ENCODE results near the gene AQP2. TPM values are rescaled to one million over a fixed set of nuclear protein-coding genes. Genes with fewer than 3 reads are reported as not detected.

The AQP2 gene
- total RNA-seq, 1 donor = not detected

- H3K4me3 ChIP-seq (ENCODE audit: low read depth, low read length) = no peak overlapping the region
- no peak for DNase-seq (ENCODE audit: low read depth)
- TF ChIP-seq CTCF (IDR thresholded peaks at IDR 0.05; ENCODE audit: insufficient read depth, low read depth, low read length) = no peak
Measured at GRCh38 chr12:49910331-49911212, 40.0 kb upstream of the AQP2 start.

GRCh38 chr12:49911213-49911605, 39.3 kb upstream of the AQP2 start:
- TF ChIP-seq CTCF (IDR thresholded peaks at IDR 0.05; ENCODE audit: insufficient read depth, low read depth, low read length) = no peak
- no peak overlapping the region for H3K4me3 ChIP-seq (ENCODE audit: low read depth, low read length)
- no peak for DNase-seq (ENCODE audit: low read depth)

GRCh38 chr12:49912345-49913255, 37.9 kb upstream of the AQP2 start:
- no peak overlapping the region for H3K4me3 ChIP-seq (ENCODE audit: low read depth, low read length)
- TF ChIP-seq CTCF (IDR thresholded peaks at IDR 0.05; ENCODE audit: insufficient read depth, low read depth, low read length) = no peak
- no peak for DNase-seq (ENCODE audit: low read depth)

DNA sequence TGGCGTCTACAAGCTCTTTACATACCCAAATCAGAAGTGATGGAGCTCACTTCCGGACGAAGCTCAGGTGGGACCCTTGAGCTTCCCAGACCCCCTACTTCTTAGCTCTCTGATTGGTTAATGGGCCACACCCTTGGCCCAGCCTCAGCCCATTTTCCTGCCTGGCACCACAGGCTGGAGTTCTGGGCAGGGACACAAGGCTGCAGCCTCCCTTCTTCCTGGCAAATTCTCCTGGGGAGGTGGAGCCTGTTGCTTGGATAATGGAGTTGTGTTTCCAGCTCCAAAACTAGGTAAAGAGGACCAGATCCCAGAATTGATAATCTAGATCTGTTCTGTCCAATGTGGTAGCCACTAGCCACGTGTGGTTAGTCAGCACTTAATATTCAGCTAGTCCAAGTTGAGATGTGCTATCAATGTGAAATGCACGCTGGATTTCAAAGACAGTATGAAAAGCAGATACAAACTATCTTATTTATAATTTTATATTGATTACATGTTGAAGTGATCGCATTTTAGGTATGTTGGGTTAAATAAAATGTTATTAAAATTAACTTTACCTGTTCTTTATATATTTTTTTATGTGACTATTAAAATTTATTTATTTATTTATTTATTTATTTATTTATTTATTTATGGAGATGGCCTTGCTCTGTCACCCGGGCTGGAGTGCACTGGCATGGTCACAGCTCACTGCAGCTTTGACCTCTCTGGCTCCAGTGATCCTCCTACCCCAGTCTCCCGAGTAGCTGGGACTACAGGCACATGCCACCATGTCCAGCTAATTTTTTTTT, 34.2 kb upstream of the AQP2 start:
- no peak overlapping the region for H3K4me3 ChIP-seq (ENCODE audit: low read depth, low read length)
- DNase-seq (ENCODE audit: low read depth) = no peak
- TF ChIP-seq CTCF (IDR thresholded peaks at IDR 0.05; ENCODE audit: insufficient read depth, low read depth, low read length) = no peak

- H3K4me3 ChIP-seq (ENCODE audit: low read depth, low read length) = no peak overlapping the region
- TF ChIP-seq CTCF (IDR thresholded peaks at IDR 0.05; ENCODE audit: insufficient read depth, low read depth, low read length) = no peak
- DNase-seq (ENCODE audit: low read depth) = no peak
Measured at GRCh38 chr12:49917166-49917787, 33.3 kb upstream of the AQP2 start.

DNA sequence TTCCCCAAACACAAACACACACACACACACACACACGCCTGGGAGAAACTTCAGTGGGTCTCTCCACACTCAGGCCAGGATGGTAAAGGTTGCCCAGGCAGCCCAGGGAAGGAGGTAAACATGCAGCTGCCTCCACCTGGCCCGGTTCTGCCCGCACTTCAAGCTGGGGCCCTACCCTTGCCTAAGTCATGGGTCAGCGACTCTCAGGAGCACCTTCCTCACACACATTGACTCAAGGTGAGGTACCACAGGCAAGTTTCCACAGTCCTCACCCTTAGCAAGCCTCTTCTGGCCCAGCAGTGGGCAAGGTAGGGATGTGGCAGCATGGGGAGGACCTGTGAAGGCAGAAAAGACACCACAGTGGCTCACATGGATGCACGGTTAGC, 32.8 kb upstream of the AQP2 start:
- H3K4me3 ChIP-seq (ENCODE audit: low read depth, low read length) = no peak overlapping the region
- no peak for DNase-seq (ENCODE audit: low read depth)
- no peak for TF ChIP-seq CTCF (IDR thresholded peaks at IDR 0.05; ENCODE audit: insufficient read depth, low read depth, low read length)
